HG03439 (cell line): Measurements from ENCODE around the gene CDK4.
"Not testable (repeated sequence)": the region's sequence is repeated elsewhere in the genome, so short reads cannot be mapped to it uniquely, and the experiment has no call there.

Experiments
- ATAC-seq: cut with Tn5 transposase; IDR thresholded peaks from one replicate; pipeline ENCODE4 v1.9.1; 2021; ENCODE audit warnings: mild to moderate bottlenecking, moderate library complexity; ENCODE audit not compliant: unreplicated experiment

The CDK4 gene

GRCh38 chr12:57726884-57727757, 25.0 kb downstream of the CDK4 start:
- no peak for ATAC-seq

- no peak for ATAC-seq
Measured at GRCh38 chr12:57726151-57726883, 25.8 kb downstream of the CDK4 start.

- ATAC-seq = no peak
Measured at GRCh38 chr12:57725851-57726150, 26.3 kb downstream of the CDK4 start.

- ATAC-seq = no peak
Measured at GRCh38 chr12:57724936-57725740, 27.0 kb downstream of the CDK4 start.

GRCh38 chr12:57724003-57724935, 27.8 kb downstream of the CDK4 start:
- ATAC-seq = no peak

GRCh38 chr12:57723630-57723962, 28.5 kb downstream of the CDK4 start:
- no peak for ATAC-seq

- ATAC-seq = no peak
Measured at GRCh38 chr12:57722716-57723629, 29.1 kb downstream of the CDK4 start.

GRCh38 chr12:57721846-57722608, 30.1 kb downstream of the CDK4 start:
- not testable (repeated sequence) for ATAC-seq

GRCh38 chr12:57720606-57721595, 31.2 kb downstream of the CDK4 start:
- no peak for ATAC-seq

- no peak for ATAC-seq
Measured at GRCh38 chr12:57719777-57720605, 32.1 kb downstream of the CDK4 start.

- ATAC-seq = no peak
Measured at GRCh38 chr12:57718641-57719528, 33.2 kb downstream of the CDK4 start.

- no peak for ATAC-seq
Measured at GRCh38 chr12:57717846-57718640, 34.1 kb downstream of the CDK4 start.

- no peak for ATAC-seq
Measured at GRCh38 chr12:57717131-57717530, 35.0 kb downstream of the CDK4 start.

GRCh38 chr12:57716305-57716704, 35.8 kb downstream of the CDK4 start:
- ATAC-seq = no peak

- ATAC-seq = no peak
Measured at GRCh38 chr12:57715786-57716185, 36.3 kb downstream of the CDK4 start.
